Endothelial cell of umbilical vein (primary cell): Measurements from ENCODE around the gene RDX.

Experiments
- CTCF ChIP-seq, 2 donors: IDR thresholded peaks; 1 replicate in 1 of 2; 2 replicates in 1 of 2; pipeline ENCODE4 v1.5.1; 2011; ENCODE audit warnings: low read length in 2 of 2, mild to moderate bottlenecking in 2 of 2, moderate library complexity in 2 of 2, control low read depth in 1 of 2, inconsistent platforms in 1 of 2, low read depth in 1 of 2; ENCODE audit not compliant: insufficient read depth in 1 of 2; ENCODE audit errors: extremely low read depth in 1 of 2
- EZH2 ChIP-seq: IDR thresholded peaks from 2 replicates; pipeline ENCODE4 v1.6.1; 2012; ENCODE audit warnings: borderline replicate concordance, low read depth, mild to moderate bottlenecking, moderate library complexity, low read length, inconsistent platforms; ENCODE audit not compliant: severe bottlenecking
- JUN ChIP-seq: IDR thresholded peaks from 2 replicates; pipeline ENCODE4 v1.6.1; 2011; ENCODE audit warnings: borderline replicate concordance, low read depth; ENCODE audit not compliant: insufficient read length, insufficient read depth
- MYC ChIP-seq: IDR thresholded peaks from one replicate; pipeline ENCODE4 v1.6.1; 2011; ENCODE audit warnings: mild to moderate bottlenecking, low read depth, low read length
- POLR2A ChIP-seq: IDR thresholded peaks from 2 replicates; pipeline ENCODE4 v1.6.1; 2012; ENCODE audit warnings: low read depth, mild to moderate bottlenecking, control low read depth, low read length
- POLR2AphosphoS5 ChIP-seq: IDR thresholded peaks from 2 replicates; pipeline ENCODE4 v1.6.1; 2012; ENCODE audit warnings: low read depth, mild to moderate bottlenecking, control low read depth, low read length, moderate library complexity; ENCODE audit not compliant: insufficient read depth
- TF ChIP-seq, protein P1 (sequence below): IDR thresholded peaks from 2 replicates; pipeline ENCODE4 v1.6.1; 2011; ENCODE audit not compliant: insufficient read depth, insufficient read length

GRCh38 chr11:110186867-110187266, 109.5 kb downstream of the RDX start:
- TF ChIP-seq POLR2AphosphoS5 (no peak), CTCF (IDR thresholded peaks at IDR 0.05; ENCODE audit: extremely low read depth in 1 of 2, insufficient read depth in 1 of 2, low read depth in 1 of 2, low read length in 2 of 2) (no peak), POLR2A (no peak), JUN (no peak), EZH2 (no peak), MYC (no peak)
- TF ChIP-seq, protein P1, sequence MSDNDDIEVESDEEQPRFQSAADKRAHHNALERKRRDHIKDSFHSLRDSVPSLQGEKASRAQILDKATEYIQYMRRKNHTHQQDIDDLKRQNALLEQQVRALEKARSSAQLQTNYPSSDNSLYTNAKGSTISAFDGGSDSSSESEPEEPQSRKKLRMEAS, result no peak
